ENCODE measurements around the gene HSD17B14.
"Not testable (repeated sequence)": the region's sequence is repeated elsewhere in the genome, so short reads cannot be mapped to it uniquely, and the experiment has no call there.

The HSD17B14 gene

DNA sequence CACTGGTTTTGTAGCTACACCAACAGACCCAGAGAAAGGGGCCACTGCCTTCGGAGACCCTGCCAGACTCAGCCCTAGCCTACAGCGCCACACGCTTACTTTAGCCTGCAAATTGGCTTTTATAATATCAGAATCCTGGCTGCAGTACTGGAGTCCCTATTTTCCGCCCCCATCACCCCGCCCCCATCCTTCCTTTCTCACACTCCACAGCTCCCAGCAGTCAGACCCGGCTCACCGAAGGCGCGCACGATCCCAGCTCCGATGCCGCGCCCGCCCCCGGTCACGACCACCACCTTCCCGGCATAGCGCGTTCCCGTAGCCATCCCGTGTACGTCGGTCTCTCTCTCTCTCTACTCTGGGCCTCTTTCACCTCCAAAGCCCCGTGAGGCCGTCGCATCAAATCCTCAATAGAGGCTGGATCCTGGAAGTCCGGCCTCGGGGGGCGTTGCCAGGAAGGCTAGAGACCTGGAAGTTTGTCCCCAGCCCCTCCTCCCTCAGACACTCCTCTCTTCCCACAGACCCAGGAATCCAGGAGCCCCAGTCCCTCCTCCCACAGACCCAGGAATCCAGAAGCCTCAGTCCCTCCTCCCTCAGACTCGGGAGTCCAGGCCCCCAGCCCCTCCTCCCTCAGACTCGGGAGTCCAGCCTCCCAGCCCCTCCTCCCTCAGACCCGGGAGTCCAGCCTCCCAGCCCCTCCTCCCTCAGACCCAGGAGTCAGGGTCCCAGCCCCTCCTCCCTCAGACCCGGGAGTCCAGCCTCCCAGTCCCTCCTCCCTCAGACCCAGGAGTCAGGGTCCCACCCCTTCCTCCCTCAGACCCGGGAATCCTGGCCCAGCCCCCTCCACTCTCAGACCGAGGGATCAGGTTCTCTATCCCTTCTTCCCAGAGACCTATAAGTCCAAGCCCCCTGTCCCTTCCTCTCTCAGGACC is at the start of gene HSD17B14:
HSD17B14 (minus strand) TSS at position 403 of the 929 bp plus-strand sequence; CDS start at position 323, 80 bp downstream.
- peak; percentile 16 for DNase-seq

- no peak for DNase-seq
Observed at GRCh38 chr19:48883726-48884125, 47.4 kb upstream of the HSD17B14 start.

DNA sequence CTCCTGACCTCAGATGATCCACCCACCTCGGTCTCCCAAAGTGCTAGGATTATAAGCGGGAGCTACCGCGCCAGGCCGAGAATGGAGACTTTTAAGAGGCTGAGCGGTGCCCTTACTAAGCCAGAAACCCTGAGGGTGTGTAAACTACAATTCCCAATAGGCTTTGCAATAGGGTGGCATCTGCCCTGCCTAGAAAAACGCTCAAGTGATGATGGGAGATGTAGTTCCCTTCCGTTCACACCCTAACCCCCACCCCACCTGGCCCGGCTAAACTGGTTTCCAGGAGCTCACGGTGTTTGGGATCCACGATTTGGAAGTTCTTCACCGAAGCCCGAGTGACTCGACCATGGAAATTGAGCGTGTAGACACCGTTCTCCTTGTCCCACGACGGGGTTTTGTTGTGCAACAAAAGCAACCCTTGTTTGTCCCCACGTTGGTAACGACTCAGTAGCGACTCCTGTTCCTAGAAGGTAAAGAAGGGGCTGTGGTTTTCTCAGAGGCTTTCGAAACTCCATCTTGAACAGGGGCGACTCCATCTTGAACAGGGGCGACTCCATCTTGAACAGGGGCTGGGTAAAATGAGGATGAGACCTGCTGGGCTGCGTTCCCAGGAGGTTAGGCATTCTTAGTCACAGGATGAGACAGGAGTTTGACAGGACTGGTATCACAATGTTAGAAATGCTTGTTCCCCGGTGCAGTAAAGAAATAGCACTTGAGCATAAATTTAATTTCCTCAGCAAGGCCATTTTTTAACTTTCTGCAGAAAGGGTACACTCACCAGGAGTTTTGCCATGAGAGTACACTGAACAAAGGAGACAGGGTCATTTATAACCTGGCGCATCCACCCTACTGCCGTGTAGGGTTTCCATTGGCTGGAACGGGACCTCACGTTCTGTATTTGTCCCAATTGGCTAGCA is 45.7 kb upstream of the HSD17B14 start:
- no peak for DNase-seq

DNA sequence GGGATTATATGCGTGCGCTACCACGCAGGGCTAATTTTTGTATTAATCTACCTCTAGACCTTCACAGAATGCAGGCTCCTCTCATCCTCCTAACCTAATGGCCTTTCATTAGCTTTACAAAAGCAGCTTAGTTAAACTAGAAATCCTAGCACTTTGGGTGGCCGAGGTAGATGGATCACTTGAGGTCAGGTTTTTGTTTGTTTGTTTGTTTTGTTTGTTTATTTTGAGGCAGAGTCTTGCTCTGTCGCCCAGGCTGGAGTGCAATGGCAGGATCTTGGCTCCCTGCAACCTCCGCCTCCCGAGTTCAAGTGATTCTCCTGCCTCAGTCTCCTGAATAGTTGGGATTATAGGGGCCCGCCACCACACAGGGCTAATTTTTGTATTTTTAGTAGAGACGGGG is 43.4 kb upstream of the HSD17B14 start:
- DNase-seq: not testable (repeated sequence)

GRCh38 chr19:48879025-48879637 is 42.8 kb upstream of the HSD17B14 start:
- no peak for DNase-seq

- DNase-seq: no peak
Observed at GRCh38 chr19:48878196-48879024, 42.1 kb upstream of the HSD17B14 start.

- DNase-seq: no peak
Observed at GRCh38 chr19:48877855-48878195, 41.5 kb upstream of the HSD17B14 start.

GRCh38 chr19:48876043-48876981 is 40.0 kb upstream of the HSD17B14 start:
- DNase-seq: not testable (repeated sequence)

DNA sequence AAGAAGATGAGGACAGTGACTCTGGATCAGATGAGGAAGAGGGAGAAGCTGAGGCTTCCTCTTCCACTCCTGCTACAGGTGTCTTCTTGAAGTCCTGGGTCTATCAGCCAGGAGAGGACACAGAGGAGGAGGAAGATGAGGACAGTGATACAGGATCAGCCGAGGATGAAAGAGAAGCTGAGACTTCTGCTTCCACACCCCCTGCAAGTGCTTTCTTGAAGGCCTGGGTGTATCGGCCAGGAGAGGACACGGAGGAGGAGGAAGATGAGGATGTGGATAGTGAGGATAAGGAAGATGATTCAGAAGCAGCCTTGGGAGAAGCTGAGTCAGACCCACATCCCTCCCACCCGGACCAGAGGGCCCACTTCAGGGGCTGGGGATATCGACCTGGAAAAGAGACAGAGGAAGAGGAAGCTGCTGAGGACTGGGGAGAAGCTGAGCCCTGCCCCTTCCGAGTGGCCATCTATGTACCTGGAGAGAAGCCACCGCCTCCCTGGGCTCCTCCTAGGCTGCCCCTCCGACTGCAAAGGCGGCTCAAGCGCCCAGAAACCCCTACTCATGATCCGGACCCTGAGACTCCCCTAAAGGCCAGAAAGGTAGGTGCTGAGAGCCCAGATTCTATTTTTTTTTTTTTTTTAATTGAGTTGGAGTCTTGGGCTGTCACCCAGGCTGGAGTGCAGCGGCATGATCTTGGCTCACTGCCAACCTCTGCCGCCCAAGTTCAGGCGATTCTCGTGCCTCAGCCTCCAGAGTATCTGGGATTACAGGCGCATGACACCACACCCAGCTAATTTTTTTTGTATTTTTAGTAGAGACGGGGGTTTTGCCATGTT is 38.2 kb upstream of the HSD17B14 start:
- DNase-seq: no peak

DNA sequence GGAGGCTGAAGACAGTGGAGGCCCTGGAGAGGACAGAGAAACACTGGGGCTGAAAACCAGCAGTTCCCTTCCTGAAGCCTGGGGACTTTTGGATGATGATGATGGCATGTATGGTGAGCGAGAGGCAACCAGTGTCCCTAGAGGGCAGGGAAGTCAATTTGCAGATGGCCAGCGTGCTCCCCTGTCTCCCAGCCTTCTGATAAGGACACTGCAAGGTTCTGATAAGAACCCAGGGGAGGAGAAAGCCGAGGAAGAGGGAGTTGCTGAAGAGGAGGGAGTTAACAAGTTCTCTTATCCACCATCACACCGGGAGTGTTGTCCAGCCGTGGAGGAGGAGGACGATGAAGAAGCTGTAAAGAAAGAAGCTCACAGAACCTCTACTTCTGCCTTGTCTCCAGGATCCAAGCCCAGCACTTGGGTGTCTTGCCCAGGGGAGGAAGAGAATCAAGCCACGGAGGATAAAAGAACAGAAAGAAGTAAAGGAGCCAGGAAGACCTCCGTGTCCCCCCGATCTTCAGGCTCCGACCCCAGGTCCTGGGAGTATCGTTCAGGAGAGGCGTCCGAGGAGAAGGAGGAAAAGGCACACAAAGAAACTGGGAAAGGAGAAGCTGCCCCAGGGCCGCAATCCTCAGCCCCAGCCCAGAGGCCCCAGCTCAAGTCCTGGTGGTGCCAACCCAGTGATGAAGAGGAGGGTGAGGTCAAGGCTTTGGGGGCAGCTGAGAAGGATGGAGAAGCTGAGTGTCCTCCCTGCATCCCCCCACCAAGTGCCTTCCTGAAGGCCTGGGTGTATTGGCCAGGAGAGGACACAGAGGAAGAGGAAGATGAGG is 37.4 kb upstream of the HSD17B14 start:
- no peak for DNase-seq

GRCh38 chr19:48872884-48873475 is 36.7 kb upstream of the HSD17B14 start:
- peak; percentile 60 for DNase-seq

DNA sequence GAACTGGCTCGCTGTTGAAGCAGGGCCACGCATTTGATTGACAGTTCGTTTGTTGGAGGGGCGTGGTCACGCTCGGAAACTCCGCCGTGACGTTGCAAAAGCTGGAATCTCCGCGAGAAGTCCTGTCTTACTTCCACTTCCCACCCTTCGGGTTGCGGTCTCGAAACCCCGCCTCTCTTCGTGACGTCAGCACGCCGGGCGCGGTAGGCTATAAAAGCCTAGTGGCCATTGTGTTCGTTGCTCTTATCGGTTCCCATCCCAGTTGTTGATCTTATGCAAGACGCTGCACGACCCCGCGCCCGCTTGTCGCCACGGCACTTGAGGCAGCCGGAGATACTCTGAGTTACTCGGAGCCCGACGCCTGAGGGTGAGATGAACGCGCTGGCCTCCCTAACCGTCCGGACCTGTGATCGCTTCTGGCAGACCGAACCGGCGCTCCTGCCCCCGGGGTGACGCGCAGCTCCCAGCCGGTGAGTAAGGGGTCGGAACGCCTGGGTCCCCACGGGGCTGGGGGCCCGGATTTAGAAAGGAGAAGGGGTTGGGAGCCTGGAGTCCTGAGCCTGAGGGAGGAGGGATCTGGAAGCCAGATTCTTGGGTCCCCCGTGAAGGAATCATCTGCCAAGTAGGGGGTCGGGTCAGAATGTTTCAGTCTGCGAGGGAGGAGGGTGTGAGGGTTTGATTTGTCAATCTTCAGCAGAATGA is 36.0 kb upstream of the HSD17B14 start, which contains the start of gene PPP1R15A:
PPP1R15A (plus strand) TSS at position 240 of the 702 bp plus-strand sequence. CDS start 813 bp downstream, outside the sequence.
- DNase-seq: peak; percentile 97

DNA sequence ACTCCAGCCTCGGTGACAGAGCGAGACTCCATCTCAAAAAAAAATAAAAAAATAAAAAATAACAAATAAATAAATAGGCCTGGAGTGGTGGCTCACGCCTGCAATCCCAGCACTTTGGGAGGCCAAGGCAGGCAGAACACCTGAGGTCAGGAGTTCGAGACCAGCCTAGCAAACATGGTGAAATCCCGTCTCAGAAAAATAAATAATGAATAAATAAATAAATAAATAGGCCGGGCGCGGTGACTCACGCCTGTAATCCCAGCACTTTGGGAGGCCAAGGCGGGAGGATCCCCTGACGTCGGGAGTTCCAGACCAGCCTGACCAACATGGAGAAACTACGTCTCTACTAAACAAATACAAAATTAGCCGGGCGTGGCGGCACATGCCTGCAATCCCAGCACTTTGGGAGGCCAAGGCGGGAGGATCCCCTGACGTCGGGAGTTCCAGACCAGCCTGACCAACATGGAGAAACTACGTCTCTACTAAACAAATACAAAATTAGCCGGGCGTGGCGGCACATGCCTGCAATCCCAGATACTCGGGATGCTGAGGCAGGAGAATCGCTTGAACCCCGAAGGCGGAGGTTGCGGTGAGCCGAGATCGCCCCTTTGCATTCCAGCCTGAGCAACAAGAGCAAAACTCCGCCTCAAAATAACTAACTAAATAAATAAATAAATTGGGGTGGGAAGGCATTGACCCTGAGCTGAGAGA is 35.3 kb upstream of the HSD17B14 start:
- not testable (repeated sequence) for DNase-seq

DNA sequence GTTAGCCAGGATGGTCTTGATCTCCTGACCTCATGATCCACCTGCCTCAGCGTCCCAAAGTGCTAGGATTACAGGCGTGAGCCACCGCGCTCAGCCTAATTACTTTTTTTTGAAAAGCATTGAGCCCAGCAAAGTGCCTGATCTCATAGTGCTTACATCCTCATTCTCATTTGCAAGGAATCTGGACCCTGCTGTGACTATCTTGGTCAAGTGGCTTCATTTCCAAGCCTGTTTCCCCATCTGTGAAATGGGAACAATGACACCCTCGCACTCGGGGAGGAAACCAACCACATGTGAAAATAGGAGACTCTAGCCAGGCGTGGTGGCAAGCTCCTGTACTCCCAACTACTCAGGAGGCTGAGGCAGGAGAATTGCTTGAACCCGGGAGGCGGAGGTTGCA is 33.8 kb upstream of the HSD17B14 start:
- no peak for DNase-seq

GRCh38 chr19:48868114-48868886 is 32.0 kb upstream of the HSD17B14 start, which contains the start of gene PLEKHA4:
Gene PLEKHA4, minus strand, starts transcription at chr19:48868617. Its CDS starts 997 bp downstream, at chr19:48867620.
- DNase-seq: no peak

GRCh38 chr19:48867746-48868113 is 31.4 kb upstream of the HSD17B14 start:
- no peak for DNase-seq

Data from NCI-H774 (cell line).